SU-DHL-6 (cell line): ENCODE measurements around the gene AHR.

Experiments used
- H2AFZ ChIP-seq: fragments of 200-600 bp; sonication (generic); 2 replicates; pipeline ENCODE4 v1.6.1; 2014; ENCODE audit warnings: low read depth, mild to moderate bottlenecking, moderate library complexity, mixed read lengths, antibody characterized with exemption, low read length; ENCODE audit not compliant: severe bottlenecking
- H3F3A ChIP-seq: fragments of 200-600 bp; shearing (Covaris generic); 2 replicates; pipeline ENCODE4 v1.6.0; 2016; ENCODE audit warnings: antibody characterized with exemption, mild to moderate bottlenecking; ENCODE audit not compliant: insufficient read depth
- H3K27ac ChIP-seq: fragments of 200-600 bp; sonication (generic); 2 replicates; pipeline ENCODE4 v1.5.1; 2016; ENCODE audit warnings: low read depth, mild to moderate bottlenecking, low read length, moderate library complexity, mixed read lengths
- H3K27me3 ChIP-seq: fragments of 200-600 bp; sonication (generic), shearing (Covaris generic); 2 replicates; pipeline ENCODE4 v1.6.0; 2014; ENCODE audit warnings: mild to moderate bottlenecking, low read length
- H3K36me3 ChIP-seq: fragments of 200-600 bp; sonication (generic); 2 replicates; pipeline ENCODE4 v1.6.1; 2014; ENCODE audit warnings: mild to moderate bottlenecking, low read length, mixed read lengths
- H3K4me2 ChIP-seq: fragments of 300-600, 200-600 bp; shearing (Covaris generic), sonication (generic); 2 replicates; pipeline ENCODE4 v1.6.0; 2014; ENCODE audit warnings: low read length, low read depth, mild to moderate bottlenecking; ENCODE audit not compliant: poor library complexity, severe bottlenecking
- H3K4me3 ChIP-seq: fragments of 200-600 bp; sonication (generic); 2 replicates; pipeline ENCODE4 v1.5.1; 2014; ENCODE audit warnings: antibody characterized with exemption, low read length, mild to moderate bottlenecking, mixed read lengths; ENCODE audit not compliant: insufficient read depth, poor library complexity, severe bottlenecking
- H3K79me2 ChIP-seq: fragments of 200-600 bp; sonication (generic); 2 replicates; pipeline ENCODE4 v1.6.1; 2014; ENCODE audit warnings: mild to moderate bottlenecking, low read length, moderate library complexity; ENCODE audit not compliant: insufficient read depth
- H3K9ac ChIP-seq: fragments of 200-600 bp; sonication (generic); 2 replicates; pipeline ENCODE4 v1.7.0; 2014; ENCODE audit warnings: mild to moderate bottlenecking, low read length
- H3K9me2 ChIP-seq: fragments of 200-600 bp; sonication (generic); replicated peaks from 2 replicates; pipeline ENCODE4 v1.6.1; 2014; ENCODE audit warnings: low read length; ENCODE audit not compliant: insufficient read depth
- H3K9me3 ChIP-seq: fragments of 200-600 bp; sonication (generic); 2 replicates; pipeline ENCODE4 v1.6.1; 2014; ENCODE audit warnings: low read length, mixed read lengths; ENCODE audit not compliant: insufficient read depth
- H4K20me1 ChIP-seq: fragments of 200-600 bp; sonication (generic); 2 replicates; pipeline ENCODE4 v1.6.1; 2014; ENCODE audit warnings: low read depth, mild to moderate bottlenecking, antibody characterized with exemption, low read length, moderate library complexity, mixed read lengths
- CTCF ChIP-seq: fragments of 200-600 bp; sonication (generic); IDR thresholded peaks from one replicate; pipeline ENCODE4 v1.5.1; 2017; ENCODE audit warnings: antibody characterized with exemption, mild to moderate bottlenecking, low read length, moderate library complexity; ENCODE audit not compliant: insufficient read depth, poor library complexity, severe bottlenecking
- EZH2phosphoT487 ChIP-seq: fragments of 200-600 bp; sonication (generic), shearing (Covaris generic); conservative IDR thresholded peaks from 2 replicates; pipeline ENCODE4 v1.6.1; 2018; ENCODE audit warnings: mild to moderate bottlenecking, antibody characterized with exemption, low read length, moderate library complexity, mixed read lengths

AHR gene

GRCh38 chr7:17336168-17336567, 37.7 kb downstream of the AHR start:
- Histone ChIP-seq H2AFZ (no peak overlapping the region), H4K20me1 (no peaks in the 10 kb centered on the region), H3K9me3 (no peaks in the 10 kb centered on the region), H3K4me2 (no peak overlapping the region), H3K27me3 (no peaks in the 10 kb centered on the region), H3K36me3 (peaks cover 52% of the 10 kb centered on the region), H3K27ac (no peak overlapping the region), H3K9me2 (no peaks in the 10 kb centered on the region), H3K9ac (no peak overlapping the region), H3K4me3 (no peak overlapping the region), H3F3A (no peaks in the 10 kb centered on the region; the same call in 1 of the 2 replicates), H3K79me2 (peaks cover under 1% of the 10 kb centered on the region; the same call in 1 of the 2 replicates)
- no peak for TF ChIP-seq CTCF

GRCh38 chr7:17339139-17339538, 40.7 kb downstream of the AHR start:
- H3K9ac ChIP-seq = no peak overlapping the region
- H3K4me3 ChIP-seq = no peak overlapping the region
- H3K36me3 ChIP-seq = peaks cover 43% of the 10 kb centered on the region
- H3F3A ChIP-seq = no peaks in the 10 kb centered on the region; the same call in 1 of the 2 replicates
- H3K27me3 ChIP-seq = no peaks in the 10 kb centered on the region
- no peak overlapping the region for H3K27ac ChIP-seq
- no peaks in the 10 kb centered on the region for H3K9me3 ChIP-seq
- H4K20me1 ChIP-seq = peaks cover 4% of the 10 kb centered on the region; the same call in 1 of the 2 replicates
- no peak overlapping the region for H2AFZ ChIP-seq
- H3K9me2 ChIP-seq = no peaks in the 10 kb centered on the region
- TF ChIP-seq EZH2phosphoT487 (no peak), CTCF (no peak)
- peaks cover 6% of the 10 kb centered on the region; the same call in 1 of the 2 replicates for H3K79me2 ChIP-seq
- no peak overlapping the region for H3K4me2 ChIP-seq

GRCh38 chr7:17339952-17340351, 41.5 kb downstream of the AHR start:
- Histone ChIP-seq H3K27me3 (no peaks in the 10 kb centered on the region), H4K20me1 (peaks cover 4% of the 10 kb centered on the region; the same call in 1 of the 2 replicates), H3F3A (no peaks in the 10 kb centered on the region; the same call in 1 of the 2 replicates), H3K27ac (no peak overlapping the region), H3K4me2 (no peak overlapping the region), H3K4me3 (no peak overlapping the region), H3K9me2 (no peaks in the 10 kb centered on the region), H3K9me3 (no peaks in the 10 kb centered on the region), H3K36me3 (peaks cover 35% of the 10 kb centered on the region), H3K79me2 (peaks cover 6% of the 10 kb centered on the region; the same call in 1 of the 2 replicates), H3K9ac (no peak overlapping the region), H2AFZ (no peak overlapping the region)
- TF ChIP-seq CTCF (no peak), EZH2phosphoT487 (no peak)
